Measurements from ENCODE around the gene ZFAND2B. TPM values are rescaled to one million over a fixed set of nuclear protein-coding genes. Genes with fewer than 3 reads are reported as not detected.

Gene ZFAND2B
- polyA plus RNA-seq, 1 donor (not counting 4 experiments of a cell fraction or from before 2014, with no cell fraction given): 23.2 TPM

- DNase-seq (ENCODE audit: low read depth, low spot score) (no peak), FAIRE-seq (no peak)
- dilution Hi-C loops (cut with MboI; ENCODE audit: extremely low pct_ligation_motif_present, low sequenced_read_pairs): no loop called here
- H3K4me1 ChIP-seq (ENCODE audit: control insufficient read depth, extremely low read depth, insufficient read depth, low read length): peaks cover 15% of the 10 kb centered on the region
- H3K36me3 ChIP-seq (ENCODE audit: control insufficient read depth in 2 of 2, extremely low read depth in 1 of 2, insufficient read depth in 2 of 2, low read length in 2 of 2): peaks cover 31 to 41% of the 10 kb centered on the region in 2 experiments
- H3K4me3 ChIP-seq (ENCODE audit: control insufficient read depth in 2 of 3, extremely low read depth in 1 of 3, insufficient read depth in 2 of 3, low read depth in 1 of 3, low read length in 3 of 3): no peak overlapping the region
- H3K9ac ChIP-seq (ENCODE audit: control insufficient read depth, extremely low read depth, insufficient read depth, low read length): no peak overlapping the region
- peaks cover 25% of the 10 kb centered on the region for H3K79me2 ChIP-seq (ENCODE audit: control insufficient read depth, insufficient read depth, low read length)
- peaks cover 3% of the 10 kb centered on the region for H3K9me1 ChIP-seq (ENCODE audit: control insufficient read depth, extremely low read depth, insufficient read depth, low read length)
- no peaks in the 10 kb centered on the region for H3K9me3 ChIP-seq (ENCODE audit: control insufficient read depth, low read depth, low read length)
- H3K27me3 ChIP-seq (ENCODE audit: control insufficient read depth, extremely low read depth, insufficient read depth, low read length): no peaks in the 10 kb centered on the region
- H4K20me1 ChIP-seq (ENCODE audit: control insufficient read depth, extremely low read depth, insufficient read depth, low read length): no peaks in the 10 kb centered on the region
- no peak overlapping the region for H3K27ac ChIP-seq (ENCODE audit: control insufficient read depth, insufficient read depth, low read length)
- no peak overlapping the region for H2AFZ ChIP-seq (ENCODE audit: control insufficient read depth, low read length)
- H3K4me2 ChIP-seq (ENCODE audit: control insufficient read depth, extremely low read depth, insufficient read depth, low read depth, low read length): no peak overlapping the region
- no peak for TF ChIP-seq EZH2 (IDR thresholded peaks at IDR 0.05; ENCODE audit: low read length)
- TF ChIP-seq, protein P1, sequence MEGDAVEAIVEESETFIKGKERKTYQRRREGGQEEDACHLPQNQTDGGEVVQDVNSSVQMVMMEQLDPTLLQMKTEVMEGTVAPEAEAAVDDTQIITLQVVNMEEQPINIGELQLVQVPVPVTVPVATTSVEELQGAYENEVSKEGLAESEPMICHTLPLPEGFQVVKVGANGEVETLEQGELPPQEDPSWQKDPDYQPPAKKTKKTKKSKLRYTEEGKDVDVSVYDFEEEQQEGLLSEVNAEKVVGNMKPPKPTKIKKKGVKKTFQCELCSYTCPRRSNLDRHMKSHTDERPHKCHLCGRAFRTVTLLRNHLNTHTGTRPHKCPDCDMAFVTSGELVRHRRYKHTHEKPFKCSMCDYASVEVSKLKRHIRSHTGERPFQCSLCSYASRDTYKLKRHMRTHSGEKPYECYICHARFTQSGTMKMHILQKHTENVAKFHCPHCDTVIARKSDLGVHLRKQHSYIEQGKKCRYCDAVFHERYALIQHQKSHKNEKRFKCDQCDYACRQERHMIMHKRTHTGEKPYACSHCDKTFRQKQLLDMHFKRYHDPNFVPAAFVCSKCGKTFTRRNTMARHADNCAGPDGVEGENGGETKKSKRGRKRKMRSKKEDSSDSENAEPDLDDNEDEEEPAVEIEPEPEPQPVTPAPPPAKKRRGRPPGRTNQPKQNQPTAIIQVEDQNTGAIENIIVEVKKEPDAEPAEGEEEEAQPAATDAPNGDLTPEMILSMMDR (optimal IDR thresholded peaks at IDR 0.05 in 1 of 3, IDR thresholded peaks at IDR 0.05 in 1 of 3, conservative IDR thresholded peaks at IDR 0.05 in 1 of 3; ENCODE audit: extremely low read depth in 1 of 3, insufficient read depth in 2 of 3, low read length in 3 of 3): no peak
These were observed 18.8 kb downstream of the ZFAND2B start for GRCh38 chr2:219225350-219225749.

- peaks cover 34 to 38% of the 10 kb centered on the region in 2 experiments for H3K36me3 ChIP-seq (ENCODE audit: control insufficient read depth in 2 of 2, extremely low read depth in 1 of 2, insufficient read depth in 2 of 2, low read length in 2 of 2)
- dilution Hi-C loops (cut with MboI; ENCODE audit: extremely low pct_ligation_motif_present, low sequenced_read_pairs): no loop called here
- DNase-seq (ENCODE audit: low read depth, low spot score) (no peak), FAIRE-seq (no peak)
- H3K9me1 ChIP-seq (ENCODE audit: control insufficient read depth, extremely low read depth, insufficient read depth, low read length): peaks cover 3% of the 10 kb centered on the region
- peak overlapping the region; percentile 99 for H3K4me2 ChIP-seq (ENCODE audit: control insufficient read depth, extremely low read depth, insufficient read depth, low read depth, low read length)
- H3K27me3 ChIP-seq (ENCODE audit: control insufficient read depth, extremely low read depth, insufficient read depth, low read length): no peaks in the 10 kb centered on the region
- TF ChIP-seq, protein P1 (optimal IDR thresholded peaks at IDR 0.05 in 1 of 3, IDR thresholded peaks at IDR 0.05 in 1 of 3, conservative IDR thresholded peaks at IDR 0.05 in 1 of 3; ENCODE audit: extremely low read depth in 1 of 3, insufficient read depth in 2 of 3, low read length in 3 of 3): no peak
- no peak for TF ChIP-seq EZH2 (IDR thresholded peaks at IDR 0.05; ENCODE audit: low read length)
- peak overlapping the region; percentile 94 for H3K9ac ChIP-seq (ENCODE audit: control insufficient read depth, extremely low read depth, insufficient read depth, low read length)
- peaks cover 19% of the 10 kb centered on the region for H3K4me1 ChIP-seq (ENCODE audit: control insufficient read depth, extremely low read depth, insufficient read depth, low read length)
- no peaks in the 10 kb centered on the region for H3K9me3 ChIP-seq (ENCODE audit: control insufficient read depth, low read depth, low read length)
- peak overlapping the region; percentile 74 to 97 (median 90) for H3K4me3 ChIP-seq (ENCODE audit: control insufficient read depth in 2 of 3, extremely low read depth in 1 of 3, insufficient read depth in 2 of 3, low read depth in 1 of 3, low read length in 3 of 3)
- no peaks in the 10 kb centered on the region for H4K20me1 ChIP-seq (ENCODE audit: control insufficient read depth, extremely low read depth, insufficient read depth, low read length)
- H3K27ac ChIP-seq (ENCODE audit: control insufficient read depth, insufficient read depth, low read length): peak overlapping the region; percentile 91
- peak overlapping the region; percentile 30 for H2AFZ ChIP-seq (ENCODE audit: control insufficient read depth, low read length)
- peaks cover 35% of the 10 kb centered on the region for H3K79me2 ChIP-seq (ENCODE audit: control insufficient read depth, insufficient read depth, low read length)
These were observed 21.7 kb downstream of the ZFAND2B start for GRCh38 chr2:219228041-219228910.
